Liver (tissue), 3 donors: ENCODE measurements around the gene AKR1B15.

Experiments
- EGR1 ChIP-seq, 2 donors: IDR thresholded peaks; 2 replicates each; pipeline ENCODE4 v1.6.1; 2016 to 2018; ENCODE audit warnings: antibody characterized with exemption in 2 of 2, low read depth in 2 of 2
- FOXA1 ChIP-seq: IDR thresholded peaks from 2 replicates; pipeline ENCODE4 v1.6.1; 2016; ENCODE audit warnings: antibody characterized with exemption
- GABPA ChIP-seq, 2 donors: IDR thresholded peaks in 1 of 2; conservative IDR thresholded peaks in 1 of 2; 2 replicates each; pipeline ENCODE4 v1.6.1; 2016; ENCODE audit warnings: antibody characterized with exemption in 2 of 2, mild to moderate bottlenecking in 1 of 2, moderate library complexity in 1 of 2
- JUND ChIP-seq, 2 donors: IDR thresholded peaks; 2 replicates each; pipeline ENCODE4 v1.6.1; 2016; ENCODE audit warnings: antibody characterized with exemption in 2 of 2
- RAD21 ChIP-seq, 2 donors: IDR thresholded peaks; 2 replicates each; pipeline ENCODE4 v1.6.1; 2016; ENCODE audit warnings: antibody characterized with exemption in 2 of 2, mild to moderate bottlenecking in 2 of 2
- RXRA ChIP-seq, 2 donors: IDR thresholded peaks; 2 replicates each; pipeline ENCODE4 v1.6.1; 2017 to 2018; ENCODE audit warnings: antibody characterized with exemption in 2 of 2, mild to moderate bottlenecking in 1 of 2
- TAF1 ChIP-seq: conservative IDR thresholded peaks from 2 replicates; pipeline ENCODE4 v1.6.1; 2016; ENCODE audit warnings: antibody characterized with exemption, mild to moderate bottlenecking
- YY1 ChIP-seq: IDR thresholded peaks from 2 replicates; pipeline ENCODE4 v1.6.1; 2016; ENCODE audit warnings: antibody characterized with exemption, mild to moderate bottlenecking
- TF ChIP-seq, protein P1 (sequence below): fragments of 150-350 bp; IDR thresholded peaks from 2 replicates; pipeline ENCODE4 v1.5.1; 2017; ENCODE audit warnings: improper control_type of control experiment, low read depth, low read length; ENCODE audit not compliant: missing input control
- TF ChIP-seq, protein P2 (sequence below): IDR thresholded peaks from 2 replicates; pipeline ENCODE4 v1.6.1; 2016; ENCODE audit warnings: antibody characterized with exemption, mild to moderate bottlenecking
- TF ChIP-seq, protein P3 (sequence below): IDR thresholded peaks from 2 replicates; pipeline ENCODE4 v1.6.1; 2016; ENCODE audit warnings: antibody characterized with exemption
- TF ChIP-seq, protein P4 (sequence below): IDR thresholded peaks from 2 replicates; pipeline ENCODE4 v1.6.1; 2016; ENCODE audit warnings: antibody characterized with exemption
- donor health status: healthy.
- donor health status: healthy.

DNA sequence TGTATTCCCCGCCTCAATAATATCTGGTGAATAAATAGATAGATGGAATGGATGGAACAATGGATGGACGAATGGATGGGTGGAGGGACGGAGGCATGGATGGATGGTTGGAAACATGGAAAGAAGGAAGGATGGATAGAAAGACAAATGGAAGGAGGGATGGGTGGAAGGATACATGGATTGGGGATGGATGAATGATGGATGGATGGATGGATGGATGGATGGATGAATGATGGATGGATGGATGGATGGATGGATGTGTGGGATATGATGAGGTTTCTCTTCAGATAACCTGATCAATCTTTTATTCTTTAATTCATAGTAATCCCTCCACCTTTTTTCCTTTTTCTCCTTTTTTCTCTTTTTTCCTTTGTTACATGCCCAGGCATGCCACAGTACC, 3.0 kb upstream of the AKR1B15 start:
- TF ChIP-seq, protein P1, sequence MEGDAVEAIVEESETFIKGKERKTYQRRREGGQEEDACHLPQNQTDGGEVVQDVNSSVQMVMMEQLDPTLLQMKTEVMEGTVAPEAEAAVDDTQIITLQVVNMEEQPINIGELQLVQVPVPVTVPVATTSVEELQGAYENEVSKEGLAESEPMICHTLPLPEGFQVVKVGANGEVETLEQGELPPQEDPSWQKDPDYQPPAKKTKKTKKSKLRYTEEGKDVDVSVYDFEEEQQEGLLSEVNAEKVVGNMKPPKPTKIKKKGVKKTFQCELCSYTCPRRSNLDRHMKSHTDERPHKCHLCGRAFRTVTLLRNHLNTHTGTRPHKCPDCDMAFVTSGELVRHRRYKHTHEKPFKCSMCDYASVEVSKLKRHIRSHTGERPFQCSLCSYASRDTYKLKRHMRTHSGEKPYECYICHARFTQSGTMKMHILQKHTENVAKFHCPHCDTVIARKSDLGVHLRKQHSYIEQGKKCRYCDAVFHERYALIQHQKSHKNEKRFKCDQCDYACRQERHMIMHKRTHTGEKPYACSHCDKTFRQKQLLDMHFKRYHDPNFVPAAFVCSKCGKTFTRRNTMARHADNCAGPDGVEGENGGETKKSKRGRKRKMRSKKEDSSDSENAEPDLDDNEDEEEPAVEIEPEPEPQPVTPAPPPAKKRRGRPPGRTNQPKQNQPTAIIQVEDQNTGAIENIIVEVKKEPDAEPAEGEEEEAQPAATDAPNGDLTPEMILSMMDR = no peak
- TF ChIP-seq, protein P2, sequence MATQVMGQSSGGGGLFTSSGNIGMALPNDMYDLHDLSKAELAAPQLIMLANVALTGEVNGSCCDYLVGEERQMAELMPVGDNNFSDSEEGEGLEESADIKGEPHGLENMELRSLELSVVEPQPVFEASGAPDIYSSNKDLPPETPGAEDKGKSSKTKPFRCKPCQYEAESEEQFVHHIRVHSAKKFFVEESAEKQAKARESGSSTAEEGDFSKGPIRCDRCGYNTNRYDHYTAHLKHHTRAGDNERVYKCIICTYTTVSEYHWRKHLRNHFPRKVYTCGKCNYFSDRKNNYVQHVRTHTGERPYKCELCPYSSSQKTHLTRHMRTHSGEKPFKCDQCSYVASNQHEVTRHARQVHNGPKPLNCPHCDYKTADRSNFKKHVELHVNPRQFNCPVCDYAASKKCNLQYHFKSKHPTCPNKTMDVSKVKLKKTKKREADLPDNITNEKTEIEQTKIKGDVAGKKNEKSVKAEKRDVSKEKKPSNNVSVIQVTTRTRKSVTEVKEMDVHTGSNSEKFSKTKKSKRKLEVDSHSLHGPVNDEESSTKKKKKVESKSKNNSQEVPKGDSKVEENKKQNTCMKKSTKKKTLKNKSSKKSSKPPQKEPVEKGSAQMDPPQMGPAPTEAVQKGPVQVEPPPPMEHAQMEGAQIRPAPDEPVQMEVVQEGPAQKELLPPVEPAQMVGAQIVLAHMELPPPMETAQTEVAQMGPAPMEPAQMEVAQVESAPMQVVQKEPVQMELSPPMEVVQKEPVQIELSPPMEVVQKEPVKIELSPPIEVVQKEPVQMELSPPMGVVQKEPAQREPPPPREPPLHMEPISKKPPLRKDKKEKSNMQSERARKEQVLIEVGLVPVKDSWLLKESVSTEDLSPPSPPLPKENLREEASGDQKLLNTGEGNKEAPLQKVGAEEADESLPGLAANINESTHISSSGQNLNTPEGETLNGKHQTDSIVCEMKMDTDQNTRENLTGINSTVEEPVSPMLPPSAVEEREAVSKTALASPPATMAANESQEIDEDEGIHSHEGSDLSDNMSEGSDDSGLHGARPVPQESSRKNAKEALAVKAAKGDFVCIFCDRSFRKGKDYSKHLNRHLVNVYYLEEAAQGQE = no peak
- no peak for TF ChIP-seq EGR1 (IDR thresholded peaks at IDR 0.05; ENCODE audit: low read depth in 2 of 2)
- no peak for TF ChIP-seq FOXA1
- no peak for TF ChIP-seq RXRA (IDR thresholded peaks at IDR 0.05)
- TF ChIP-seq TAF1 = no peak
- TF ChIP-seq RAD21 (IDR thresholded peaks at IDR 0.05) = no peak
- TF ChIP-seq, protein P3, sequence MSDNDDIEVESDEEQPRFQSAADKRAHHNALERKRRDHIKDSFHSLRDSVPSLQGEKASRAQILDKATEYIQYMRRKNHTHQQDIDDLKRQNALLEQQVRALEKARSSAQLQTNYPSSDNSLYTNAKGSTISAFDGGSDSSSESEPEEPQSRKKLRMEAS = no peak
- TF ChIP-seq GABPA (IDR thresholded peaks at IDR 0.05 in 1 of 2, conservative IDR thresholded peaks at IDR 0.05 in 1 of 2) = no peak
- TF ChIP-seq JUND (IDR thresholded peaks at IDR 0.05) = no peak
- no peak for TF ChIP-seq YY1
- TF ChIP-seq, protein P4, sequence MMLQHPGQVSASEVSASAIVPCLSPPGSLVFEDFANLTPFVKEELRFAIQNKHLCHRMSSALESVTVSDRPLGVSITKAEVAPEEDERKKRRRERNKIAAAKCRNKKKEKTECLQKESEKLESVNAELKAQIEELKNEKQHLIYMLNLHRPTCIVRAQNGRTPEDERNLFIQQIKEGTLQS = no peak
